ENCODE results near the gene RALGPS1. TPM values are rescaled to one million over a fixed set of nuclear protein-coding genes. Genes with fewer than 3 reads are reported as not detected.

Gene RALGPS1
- polyA plus RNA-seq, 1 of the 3 experiments (the other 2 are of a cell fraction) = 3.9 TPM

DNA sequence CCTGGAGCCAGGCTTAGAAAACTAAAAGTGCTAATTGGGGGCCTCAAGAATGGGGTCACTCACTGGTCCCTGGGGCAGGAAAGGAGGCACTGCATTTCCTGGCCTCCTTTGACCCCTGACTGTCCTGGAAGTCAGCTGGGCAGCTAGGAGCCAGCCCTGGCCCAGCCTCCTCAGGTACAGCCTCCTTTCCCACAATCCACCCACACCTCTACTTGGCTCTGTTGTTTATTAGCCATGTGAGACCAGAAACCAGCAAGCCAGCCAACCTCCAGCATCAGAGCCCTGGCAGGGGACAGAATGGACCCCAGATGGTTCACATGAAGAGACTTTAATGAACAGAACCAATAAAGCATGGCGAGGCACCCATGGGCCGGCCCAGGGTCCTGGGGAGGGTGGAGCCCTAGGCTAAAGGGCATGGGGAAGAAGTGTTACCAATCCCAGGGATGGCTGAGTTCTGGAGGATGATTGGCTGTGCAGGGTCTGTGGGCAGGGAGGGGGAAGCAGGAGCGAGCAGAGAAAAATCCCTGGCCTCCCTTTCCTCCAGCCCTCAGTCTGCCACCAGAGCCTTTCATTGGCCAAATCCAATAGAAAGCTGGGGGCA, 263.2 kb downstream of the RALGPS1 start:
- Histone ChIP-seq H3K4me2 (no peak overlapping the region), H4K20me1 (ENCODE audit: insufficient read depth) (no peaks in the 10 kb centered on the region), H3K27ac (ENCODE audit: low read depth in 2 of 2, low read length in 1 of 2) (no peak overlapping the region), H3K9ac (no peak overlapping the region), H3K4me3 (ENCODE audit: low read depth in 2 of 2, low read length in 1 of 2) (no peak overlapping the region), H3K27me3 (ENCODE audit: insufficient read depth) (no peaks in the 10 kb centered on the region), H3K79me2 (ENCODE audit: insufficient read depth) (no peaks in the 10 kb centered on the region), H2AFZ (ENCODE audit: low read depth) (no peak overlapping the region), H3K4me1 (ENCODE audit: control insufficient read depth in 1 of 2, insufficient read depth in 2 of 2, low read depth in 1 of 2, low read length in 1 of 2) (peaks cover 0 to 12% of the 10 kb centered on the region in 2 experiments; a peak in 1 of 4 replicates), H3K36me3 (replicated peaks in 1 of 2; ENCODE audit: control insufficient read depth in 1 of 2, insufficient read depth in 2 of 2, low read length in 1 of 2) (no peaks in the 10 kb centered on the region), H3K9me3 (no peaks in the 10 kb centered on the region), H3F3A (replicated peaks; ENCODE audit: insufficient read depth) (no peaks in the 10 kb centered on the region), H3K9me2 (no peaks in the 10 kb centered on the region)
- POLR2A ChIA-PET = no interaction called here
- CTCF ChIA-PET = interaction anchor here (1.0 to 4.0 kb wide), 3 partner anchors 18 to 238 kb away, joined by 3 to 19 read pairs (median 11); no protein-coding TSS in a partner anchor
- TF ChIP-seq RXRA (IDR thresholded peaks at IDR 0.05; ENCODE audit: borderline replicate concordance, low read depth) = no peak
- TF ChIP-seq TAF1 (IDR thresholded peaks at IDR 0.05; ENCODE audit: borderline replicate concordance, low read depth, low read length) = no peak
- TF ChIP-seq, protein P1, sequence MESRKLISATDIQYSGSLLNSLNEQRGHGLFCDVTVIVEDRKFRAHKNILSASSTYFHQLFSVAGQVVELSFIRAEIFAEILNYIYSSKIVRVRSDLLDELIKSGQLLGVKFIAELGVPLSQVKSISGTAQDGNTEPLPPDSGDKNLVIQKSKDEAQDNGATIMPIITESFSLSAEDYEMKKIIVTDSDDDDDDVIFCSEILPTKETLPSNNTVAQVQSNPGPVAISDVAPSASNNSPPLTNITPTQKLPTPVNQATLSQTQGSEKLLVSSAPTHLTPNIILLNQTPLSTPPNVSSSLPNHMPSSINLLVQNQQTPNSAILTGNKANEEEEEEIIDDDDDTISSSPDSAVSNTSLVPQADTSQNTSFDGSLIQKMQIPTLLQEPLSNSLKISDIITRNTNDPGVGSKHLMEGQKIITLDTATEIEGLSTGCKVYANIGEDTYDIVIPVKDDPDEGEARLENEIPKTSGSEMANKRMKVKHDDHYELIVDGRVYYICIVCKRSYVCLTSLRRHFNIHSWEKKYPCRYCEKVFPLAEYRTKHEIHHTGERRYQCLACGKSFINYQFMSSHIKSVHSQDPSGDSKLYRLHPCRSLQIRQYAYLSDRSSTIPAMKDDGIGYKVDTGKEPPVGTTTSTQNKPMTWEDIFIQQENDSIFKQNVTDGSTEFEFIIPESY (IDR thresholded peaks at IDR 0.05; ENCODE audit: borderline replicate concordance, low read depth) = no peak
- no peak for TF ChIP-seq ELF1 (IDR thresholded peaks at IDR 0.05)
- TF ChIP-seq RAD21 (IDR thresholded peaks at IDR 0.05; ENCODE audit: low read length) = no peak
- no peak for TF ChIP-seq REST (IDR thresholded peaks at IDR 0.05; ENCODE audit: low read depth, low read length)
- TF ChIP-seq RFX5 (IDR thresholded peaks at IDR 0.05; ENCODE audit: low read length) = no peak
- WGBS (ENCODE audit: low lambda C conversion rate) = 97% methylated on average over 3 of the region's 3 CpGs
- DNase-seq = no peak

DNA sequence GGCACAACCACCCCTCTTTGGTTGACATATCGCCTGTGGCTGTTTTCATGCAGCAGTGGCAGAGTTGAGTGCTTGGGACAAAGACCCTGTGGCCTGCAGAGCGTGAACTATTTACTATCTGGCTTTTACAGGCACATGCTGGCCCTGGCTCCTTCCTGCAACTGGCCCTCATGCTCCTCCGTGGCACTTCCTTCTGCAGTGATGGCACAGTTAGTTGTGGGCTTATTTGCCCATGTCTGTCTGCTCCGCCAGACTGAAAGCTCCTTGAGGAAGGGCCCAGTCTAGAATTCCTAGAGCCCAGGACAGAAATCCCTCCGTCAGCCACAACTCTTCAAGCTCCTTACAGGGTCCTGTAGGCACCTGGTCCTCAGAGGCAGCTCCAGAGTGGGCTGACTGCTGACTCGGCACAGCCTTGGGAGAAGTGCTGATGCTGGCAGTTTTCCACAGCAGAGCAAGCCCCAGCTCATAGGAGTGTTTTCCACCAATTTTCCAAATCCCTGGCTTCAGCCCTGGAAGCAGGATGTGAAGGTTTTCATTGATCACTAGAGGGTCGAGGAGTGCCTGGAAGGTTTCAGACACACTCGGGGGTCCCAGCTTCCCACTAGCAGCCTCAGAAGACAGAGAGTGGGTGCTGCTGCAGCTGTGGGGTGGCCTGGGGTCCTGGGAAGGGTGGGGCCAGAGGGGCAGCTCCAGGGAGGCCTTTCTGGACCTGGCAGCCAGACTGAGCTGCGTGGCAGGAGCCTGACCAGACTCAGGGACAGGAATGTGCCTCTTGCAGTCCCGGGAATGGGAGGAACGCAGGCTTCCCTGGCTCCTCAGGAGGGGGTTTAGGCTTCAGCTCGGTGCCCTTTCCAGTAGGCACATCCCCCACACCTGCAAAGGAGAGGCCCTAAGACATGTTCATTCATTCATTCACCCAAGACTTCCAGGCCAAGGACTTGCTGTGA, 264.4 kb downstream of the RALGPS1 start:
- H4K20me1 ChIP-seq (ENCODE audit: insufficient read depth) = no peaks in the 10 kb centered on the region
- POLR2A ChIA-PET = no interaction called here
- H3K27me3 ChIP-seq (ENCODE audit: insufficient read depth) = no peaks in the 10 kb centered on the region
- CTCF ChIA-PET = interaction anchor here (1.2 to 4.0 kb wide), 3 partner anchors 14 to 239 kb away, joined by 4 to 19 read pairs (median 11); no protein-coding TSS in a partner anchor
- H3K27ac ChIP-seq (ENCODE audit: low read depth in 2 of 2, low read length in 1 of 2) = no peak overlapping the region
- H3K4me3 ChIP-seq (ENCODE audit: low read depth in 2 of 2, low read length in 1 of 2) = no peak overlapping the region
- H3F3A ChIP-seq (replicated peaks; ENCODE audit: insufficient read depth) = no peaks in the 10 kb centered on the region
- DNase-seq = no peak
- no peaks in the 10 kb centered on the region for H3K79me2 ChIP-seq (ENCODE audit: insufficient read depth)
- 78% methylated on average over 7 of the region's 12 CpGs for WGBS (ENCODE audit: low lambda C conversion rate)
- H3K36me3 ChIP-seq (replicated peaks in 1 of 2; ENCODE audit: control insufficient read depth in 1 of 2, insufficient read depth in 2 of 2, low read length in 1 of 2) = no peaks in the 10 kb centered on the region
- H3K4me2 ChIP-seq = no peak overlapping the region
- H2AFZ ChIP-seq (ENCODE audit: low read depth) = no peak overlapping the region
- H3K9me2 ChIP-seq = no peaks in the 10 kb centered on the region
- H3K9me3 ChIP-seq = no peaks in the 10 kb centered on the region
- H3K4me1 ChIP-seq (ENCODE audit: control insufficient read depth in 1 of 2, insufficient read depth in 2 of 2, low read depth in 1 of 2, low read length in 1 of 2) = peaks cover 0 to 12% of the 10 kb centered on the region in 2 experiments; a peak in 1 of 4 replicates
- no peak overlapping the region for H3K9ac ChIP-seq
- no peak for TF ChIP-seq TCF12 (IDR thresholded peaks at IDR 0.05)
- TF ChIP-seq FOXJ3 (CRISPR knock-in tag; IDR thresholded peaks at IDR 0.05) = no peak
- no peak for TF ChIP-seq RXRA (IDR thresholded peaks at IDR 0.05; ENCODE audit: borderline replicate concordance, low read depth)
- TF ChIP-seq SIN3A (IDR thresholded peaks at IDR 0.05; ENCODE audit: borderline replicate concordance, low read depth, low read length) = no peak
- TF ChIP-seq GATA2 (CRISPR knock-in tag; IDR thresholded peaks at IDR 0.05) = no peak
- no peak for TF ChIP-seq MXI1 (IDR thresholded peaks at IDR 0.05; ENCODE audit: low read depth, low read length)
- no peak for TF ChIP-seq NFIC (IDR thresholded peaks at IDR 0.05; ENCODE audit: borderline replicate concordance)
- TF ChIP-seq POLR2AphosphoS5 (IDR thresholded peaks at IDR 0.05; ENCODE audit: low read depth, low read length) = no peak
- no peak for TF ChIP-seq JUND (IDR thresholded peaks at IDR 0.05)
- TF ChIP-seq REST (IDR thresholded peaks at IDR 0.05; ENCODE audit: low read depth, low read length) = no peak
